HG03159 (cell line): Measurements from ENCODE around the gene TGM2.
"Not testable (repeated sequence)": the region's sequence is repeated elsewhere in the genome, so short reads cannot be mapped to it uniquely, and the experiment has no call there.

Source experiments
- ATAC-seq: cut with Tn5 transposase; IDR thresholded peaks from one replicate; pipeline ENCODE4 v1.9.1; 2021; ENCODE audit warnings: mild to moderate bottlenecking, moderate library complexity; ENCODE audit not compliant: unreplicated experiment

Gene TGM2

GRCh38 chr20:38104285-38104684, 60.8 kb downstream of the TGM2 start:
- no peak for ATAC-seq

- not testable (repeated sequence) for ATAC-seq
Measured at GRCh38 chr20:38102206-38102605, 62.9 kb downstream of the TGM2 start.

- no peak for ATAC-seq
Measured at GRCh38 chr20:38098952-38099351, 66.1 kb downstream of the TGM2 start.

- peak; percentile 3 for ATAC-seq
Measured at GRCh38 chr20:38095017-38095686, 69.9 kb downstream of the TGM2 start.

GRCh38 chr20:38094373-38094891, 70.6 kb downstream of the TGM2 start:
- peak; percentile 72 for ATAC-seq

GRCh38 chr20:38093641-38094077, 71.4 kb downstream of the TGM2 start:
- no peak for ATAC-seq

GRCh38 chr20:38092915-38093314, 72.2 kb downstream of the TGM2 start:
- no peak for ATAC-seq

- no peak for ATAC-seq
Measured at GRCh38 chr20:38092260-38092857, 72.7 kb downstream of the TGM2 start.

- no peak for ATAC-seq
Measured at GRCh38 chr20:38091441-38092216, 73.4 kb downstream of the TGM2 start.

GRCh38 chr20:38090061-38090460, 75.0 kb downstream of the TGM2 start:
- no peak for ATAC-seq

- ATAC-seq: no peak
Measured at GRCh38 chr20:38089500-38089899, 75.6 kb downstream of the TGM2 start.

GRCh38 chr20:38085026-38085425, 80.0 kb downstream of the TGM2 start:
- no peak for ATAC-seq

GRCh38 chr20:38084425-38084951, 80.6 kb downstream of the TGM2 start:
- ATAC-seq: no peak

- ATAC-seq: no peak
Measured at GRCh38 chr20:38083338-38084048, 81.6 kb downstream of the TGM2 start.

- ATAC-seq: no peak
Measured at GRCh38 chr20:38082894-38083293, 82.2 kb downstream of the TGM2 start.

- ATAC-seq: no peak
Measured at GRCh38 chr20:38081575-38081974, 83.5 kb downstream of the TGM2 start.

- no peak for ATAC-seq
Measured at GRCh38 chr20:38079353-38079752, 85.7 kb downstream of the TGM2 start.

- ATAC-seq: no peak
Measured at GRCh38 chr20:38078084-38078483, 87.0 kb downstream of the TGM2 start.
